Measurements from ENCODE around the gene POU2F1. TPM values are rescaled to one million over a fixed set of nuclear protein-coding genes. Genes with fewer than 3 reads are reported as not detected.

The POU2F1 gene
- total RNA-seq, 1 experiment from 2014 or later: 24.5 TPM

DNA sequence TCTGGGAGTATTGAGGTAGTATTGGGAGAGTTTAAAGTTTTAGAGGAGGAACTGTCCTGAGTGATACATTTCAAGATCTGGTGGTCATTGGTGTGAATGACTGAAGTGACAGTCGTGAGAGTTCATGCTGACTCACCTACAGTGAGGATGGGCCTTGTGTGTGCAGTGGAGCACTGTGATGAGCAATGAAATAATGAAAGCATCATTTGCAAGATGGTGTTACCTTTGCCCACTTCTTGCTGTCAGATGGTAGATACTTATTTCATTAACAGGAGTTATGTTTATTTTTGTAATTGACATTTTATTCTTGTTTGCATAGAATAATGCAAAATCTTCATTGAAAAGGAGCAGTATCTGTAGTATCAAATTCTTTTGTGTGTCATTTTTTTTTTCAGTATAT is 29.0 kb downstream of the POU2F1 start:
- no peak for DNase-seq (ENCODE audit: low read depth, low spot score)
- Histone ChIP-seq H3K9ac (ENCODE audit: low read length) (no peak overlapping the region), H3K27me3 (ENCODE audit: insufficient read depth, low read length) (no peaks in the 10 kb centered on the region), H3K36me3 (ENCODE audit: control insufficient read depth in 1 of 2, insufficient read depth in 2 of 2, low read length in 2 of 2) (no peaks in the 10 kb centered on the region), H2AFZ (ENCODE audit: low read depth, low read length, poor library complexity, severe bottlenecking) (no peak overlapping the region), H3K9me2 (ENCODE audit: insufficient read depth) (0 out of 2 replicates have a peak, but pooled peaks cover 2% of the 10 kb centered on the region), H3K4me3 (replicated peaks in 1 of 2; ENCODE audit: low read depth in 1 of 2, low read length in 2 of 2) (no peak overlapping the region), H3K79me2 (ENCODE audit: insufficient read depth, low read length) (peaks cover 78% of the 10 kb centered on the region), H3K4me1 (ENCODE audit: control insufficient read depth in 1 of 2, insufficient read depth in 2 of 2, low read length in 2 of 2) (no peaks in the 10 kb centered on the region), H4K20me1 (ENCODE audit: insufficient read depth) (no peaks in the 10 kb centered on the region), H3K4me2 (ENCODE audit: low read length) (no peak overlapping the region), H3K9me3 (ENCODE audit: control insufficient read depth in 1 of 2, insufficient read depth in 1 of 2, low read depth in 1 of 2, low read length in 2 of 2) (no peaks in the 10 kb centered on the region), H3K27ac (ENCODE audit: low read depth, low read length) (no peak overlapping the region)
- BruUV-seq (replicated peaks): no TSS peak
- ChIA-PET RAD21 (ENCODE audit: low non-redundant PET in 1 of 2, low total read pairs in 2 of 2, uncharacterized antibody in 2 of 2, unreplicated experiment in 2 of 2) (no interaction called here), CTCF (no interaction called here), POLR2A (no interaction called here)
- intact Hi-C loops (cut with micrococcal nuclease): no loop called here
- TF ChIP-seq, protein P1, sequence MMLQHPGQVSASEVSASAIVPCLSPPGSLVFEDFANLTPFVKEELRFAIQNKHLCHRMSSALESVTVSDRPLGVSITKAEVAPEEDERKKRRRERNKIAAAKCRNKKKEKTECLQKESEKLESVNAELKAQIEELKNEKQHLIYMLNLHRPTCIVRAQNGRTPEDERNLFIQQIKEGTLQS (IDR thresholded peaks at IDR 0.05): no peak
- TF ChIP-seq EZH2 (IDR thresholded peaks at IDR 0.05) (no peak), CBX3 (IDR thresholded peaks at IDR 0.05; ENCODE audit: low read depth) (no peak), EGR1 (IDR thresholded peaks at IDR 0.05; ENCODE audit: low read depth) (no peak), YY1 (IDR thresholded peaks at IDR 0.05; ENCODE audit: extremely low read depth, insufficient replicate concordance, low read depth, low read length) (no peak), CEBPB (IDR thresholded peaks at IDR 0.05; ENCODE audit: low read depth) (no peak), SP1 (IDR thresholded peaks at IDR 0.05; ENCODE audit: low read depth) (no peak), SIN3A (IDR thresholded peaks at IDR 0.05; ENCODE audit: low read depth) (no peak), FOSL1 (IDR thresholded peaks at IDR 0.05; ENCODE audit: low read depth) (no peak), SRF (IDR thresholded peaks at IDR 0.05; ENCODE audit: low read depth) (no peak), ZNF274 (IDR thresholded peaks at IDR 0.05; ENCODE audit: low read depth, low read length) (no peak), POLR2AphosphoS5 (IDR thresholded peaks at IDR 0.05; ENCODE audit: low read depth, low read length) (no peak), ELF1 (IDR thresholded peaks at IDR 0.05; ENCODE audit: borderline replicate concordance, low read depth) (no peak)
- TF ChIP-seq, protein P2, sequence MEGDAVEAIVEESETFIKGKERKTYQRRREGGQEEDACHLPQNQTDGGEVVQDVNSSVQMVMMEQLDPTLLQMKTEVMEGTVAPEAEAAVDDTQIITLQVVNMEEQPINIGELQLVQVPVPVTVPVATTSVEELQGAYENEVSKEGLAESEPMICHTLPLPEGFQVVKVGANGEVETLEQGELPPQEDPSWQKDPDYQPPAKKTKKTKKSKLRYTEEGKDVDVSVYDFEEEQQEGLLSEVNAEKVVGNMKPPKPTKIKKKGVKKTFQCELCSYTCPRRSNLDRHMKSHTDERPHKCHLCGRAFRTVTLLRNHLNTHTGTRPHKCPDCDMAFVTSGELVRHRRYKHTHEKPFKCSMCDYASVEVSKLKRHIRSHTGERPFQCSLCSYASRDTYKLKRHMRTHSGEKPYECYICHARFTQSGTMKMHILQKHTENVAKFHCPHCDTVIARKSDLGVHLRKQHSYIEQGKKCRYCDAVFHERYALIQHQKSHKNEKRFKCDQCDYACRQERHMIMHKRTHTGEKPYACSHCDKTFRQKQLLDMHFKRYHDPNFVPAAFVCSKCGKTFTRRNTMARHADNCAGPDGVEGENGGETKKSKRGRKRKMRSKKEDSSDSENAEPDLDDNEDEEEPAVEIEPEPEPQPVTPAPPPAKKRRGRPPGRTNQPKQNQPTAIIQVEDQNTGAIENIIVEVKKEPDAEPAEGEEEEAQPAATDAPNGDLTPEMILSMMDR (IDR thresholded peaks at IDR 0.05 in 2 of 3, conservative IDR thresholded peaks at IDR 0.05 in 1 of 3; ENCODE audit: borderline replicate concordance in 1 of 3, insufficient read depth in 1 of 3, low read depth in 2 of 3, low read length in 2 of 3): no peak
- TF ChIP-seq, protein P3, sequence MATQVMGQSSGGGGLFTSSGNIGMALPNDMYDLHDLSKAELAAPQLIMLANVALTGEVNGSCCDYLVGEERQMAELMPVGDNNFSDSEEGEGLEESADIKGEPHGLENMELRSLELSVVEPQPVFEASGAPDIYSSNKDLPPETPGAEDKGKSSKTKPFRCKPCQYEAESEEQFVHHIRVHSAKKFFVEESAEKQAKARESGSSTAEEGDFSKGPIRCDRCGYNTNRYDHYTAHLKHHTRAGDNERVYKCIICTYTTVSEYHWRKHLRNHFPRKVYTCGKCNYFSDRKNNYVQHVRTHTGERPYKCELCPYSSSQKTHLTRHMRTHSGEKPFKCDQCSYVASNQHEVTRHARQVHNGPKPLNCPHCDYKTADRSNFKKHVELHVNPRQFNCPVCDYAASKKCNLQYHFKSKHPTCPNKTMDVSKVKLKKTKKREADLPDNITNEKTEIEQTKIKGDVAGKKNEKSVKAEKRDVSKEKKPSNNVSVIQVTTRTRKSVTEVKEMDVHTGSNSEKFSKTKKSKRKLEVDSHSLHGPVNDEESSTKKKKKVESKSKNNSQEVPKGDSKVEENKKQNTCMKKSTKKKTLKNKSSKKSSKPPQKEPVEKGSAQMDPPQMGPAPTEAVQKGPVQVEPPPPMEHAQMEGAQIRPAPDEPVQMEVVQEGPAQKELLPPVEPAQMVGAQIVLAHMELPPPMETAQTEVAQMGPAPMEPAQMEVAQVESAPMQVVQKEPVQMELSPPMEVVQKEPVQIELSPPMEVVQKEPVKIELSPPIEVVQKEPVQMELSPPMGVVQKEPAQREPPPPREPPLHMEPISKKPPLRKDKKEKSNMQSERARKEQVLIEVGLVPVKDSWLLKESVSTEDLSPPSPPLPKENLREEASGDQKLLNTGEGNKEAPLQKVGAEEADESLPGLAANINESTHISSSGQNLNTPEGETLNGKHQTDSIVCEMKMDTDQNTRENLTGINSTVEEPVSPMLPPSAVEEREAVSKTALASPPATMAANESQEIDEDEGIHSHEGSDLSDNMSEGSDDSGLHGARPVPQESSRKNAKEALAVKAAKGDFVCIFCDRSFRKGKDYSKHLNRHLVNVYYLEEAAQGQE (IDR thresholded peaks at IDR 0.05; ENCODE audit: low read depth): no peak
- ATAC-seq: peak; percentile 38; the same call in 1 of the 2 replicates

All from HCT116 (cell line).